Nephron (organoid): ENCODE data around the gene SNX2.

ENCODE experiments used
- H3K27ac Mint-ChIP-seq, 3 experiments: 2 replicates each; pipeline ENCODE4 v1.8.0; 2020; ENCODE audit warnings: mixed read lengths in 3 of 3, mild to moderate bottlenecking in 2 of 3, moderate library complexity in 1 of 3
- H3K27me3 Mint-ChIP-seq: 2 replicates; pipeline ENCODE4 v1.8.0; 2021; ENCODE audit warnings: low read depth, mild to moderate bottlenecking, moderate library complexity, mixed read lengths
- H3K36me3 Mint-ChIP-seq: 2 replicates; pipeline ENCODE4 v1.8.0; 2020; ENCODE audit warnings: low read depth, mixed read lengths
- H3K4me1 Mint-ChIP-seq: 2 replicates; pipeline ENCODE4 v1.8.0; 2020; ENCODE audit warnings: mixed read lengths
- H3K4me3 Mint-ChIP-seq, 3 experiments: 2 replicates each; pipeline ENCODE4 v1.8.0; 2020; ENCODE audit warnings: mild to moderate bottlenecking in 3 of 3, mixed read lengths in 3 of 3, moderate library complexity in 2 of 3
- H3K9me3 Mint-ChIP-seq: 2 replicates; pipeline ENCODE4 v1.8.0; 2020; ENCODE audit warnings: mixed read lengths
- CTCF ChIP-seq, 3 experiments: fragments of 200-600 bp; sonication (generic); IDR thresholded peaks; one replicate each; pipeline ENCODE4 v1.5.0; 2021; ENCODE audit warnings: antibody characterized with exemption in 3 of 3; ENCODE audit not compliant: unreplicated experiment in 3 of 3

The SNX2 gene

GRCh38 chr5:122790354-122791103 is 15.6 kb downstream of the SNX2 start:
- no peaks in the 10 kb centered on the region for H3K4me1 Mint-ChIP-seq
- TF ChIP-seq CTCF (IDR thresholded peaks at IDR 0.05; ENCODE audit: unreplicated experiment in 3 of 3) = no peak
- H3K27me3 Mint-ChIP-seq = no peaks in the 10 kb centered on the region
- H3K27ac Mint-ChIP-seq = no peak overlapping the region
- peaks cover 69% of the 10 kb centered on the region for H3K36me3 Mint-ChIP-seq
- peaks cover 26% of the 10 kb centered on the region for H3K9me3 Mint-ChIP-seq
- H3K4me3 Mint-ChIP-seq = no peak overlapping the region

GRCh38 chr5:122805481-122805880 is 30.6 kb downstream of the SNX2 start:
- Mint-ChIP-seq H3K27ac (no peak overlapping the region), H3K4me1 (no peaks in the 10 kb centered on the region), H3K36me3 (peaks cover 79% of the 10 kb centered on the region), H3K4me3 (no peak overlapping the region), H3K9me3 (no peaks in the 10 kb centered on the region), H3K27me3 (no peaks in the 10 kb centered on the region)
- no peak for TF ChIP-seq CTCF (IDR thresholded peaks at IDR 0.05; ENCODE audit: unreplicated experiment in 3 of 3)

GRCh38 chr5:122810405-122810804 is 35.5 kb downstream of the SNX2 start:
- Mint-ChIP-seq H3K4me3 (no peak overlapping the region), H3K9me3 (no peaks in the 10 kb centered on the region), H3K36me3 (peaks cover 62% of the 10 kb centered on the region), H3K4me1 (no peaks in the 10 kb centered on the region), H3K27ac (no peak overlapping the region), H3K27me3 (no peaks in the 10 kb centered on the region)
- TF ChIP-seq CTCF (IDR thresholded peaks at IDR 0.05; ENCODE audit: unreplicated experiment in 3 of 3) = no peak

- TF ChIP-seq CTCF (IDR thresholded peaks at IDR 0.05; ENCODE audit: unreplicated experiment in 3 of 3) = no peak
- H3K36me3 Mint-ChIP-seq = peaks cover 36% of the 10 kb centered on the region
- H3K4me1 Mint-ChIP-seq = no peaks in the 10 kb centered on the region
- H3K27ac Mint-ChIP-seq = no peak overlapping the region
- H3K9me3 Mint-ChIP-seq = no peaks in the 10 kb centered on the region
- H3K27me3 Mint-ChIP-seq = no peaks in the 10 kb centered on the region
- no peak overlapping the region for H3K4me3 Mint-ChIP-seq
Measured at GRCh38 chr5:122815218-122815767, 40.4 kb downstream of the SNX2 start.

- Mint-ChIP-seq H3K27me3 (no peaks in the 10 kb centered on the region), H3K36me3 (peaks cover 40% of the 10 kb centered on the region), H3K4me1 (no peaks in the 10 kb centered on the region), H3K27ac (no peak overlapping the region), H3K9me3 (no peaks in the 10 kb centered on the region), H3K4me3 (no peak overlapping the region)
- TF ChIP-seq CTCF (IDR thresholded peaks at IDR 0.05; ENCODE audit: unreplicated experiment in 3 of 3) = no peak
Measured at GRCh38 chr5:122816756-122817155, 41.9 kb downstream of the SNX2 start.

GRCh38 chr5:122831984-122832383 is 57.1 kb downstream of the SNX2 start:
- Mint-ChIP-seq H3K27ac (no peak overlapping the region), H3K36me3 (peaks cover 22% of the 10 kb centered on the region), H3K9me3 (no peaks in the 10 kb centered on the region), H3K4me3 (no peak overlapping the region), H3K27me3 (no peaks in the 10 kb centered on the region), H3K4me1 (no peaks in the 10 kb centered on the region)
- no peak for TF ChIP-seq CTCF (IDR thresholded peaks at IDR 0.05; ENCODE audit: unreplicated experiment in 3 of 3)
